ENCODE measurements around the gene MICAL3.

MICAL3 gene

DNA sequence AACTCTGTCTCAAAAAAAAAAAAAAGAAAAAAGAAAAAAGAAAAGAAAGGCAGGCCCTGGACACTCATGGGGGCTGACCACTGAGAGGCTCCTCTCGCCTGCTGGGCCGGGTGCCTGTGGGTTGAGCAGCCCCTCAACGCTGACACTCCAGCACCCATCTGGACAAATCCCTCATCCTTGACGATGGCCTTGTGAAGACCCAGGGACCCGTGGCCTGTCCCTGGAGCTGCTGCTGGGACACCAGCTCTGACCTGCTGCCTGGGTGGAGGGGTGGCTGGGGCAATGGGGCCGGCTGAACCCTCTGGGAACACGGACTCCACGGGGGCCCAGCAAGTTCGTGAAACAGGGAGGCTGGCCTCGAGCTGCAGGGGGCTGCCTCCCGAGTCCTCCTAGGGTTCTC, 239.6 kb downstream of the MICAL3 start:
- no peak for DNase-seq

DNA sequence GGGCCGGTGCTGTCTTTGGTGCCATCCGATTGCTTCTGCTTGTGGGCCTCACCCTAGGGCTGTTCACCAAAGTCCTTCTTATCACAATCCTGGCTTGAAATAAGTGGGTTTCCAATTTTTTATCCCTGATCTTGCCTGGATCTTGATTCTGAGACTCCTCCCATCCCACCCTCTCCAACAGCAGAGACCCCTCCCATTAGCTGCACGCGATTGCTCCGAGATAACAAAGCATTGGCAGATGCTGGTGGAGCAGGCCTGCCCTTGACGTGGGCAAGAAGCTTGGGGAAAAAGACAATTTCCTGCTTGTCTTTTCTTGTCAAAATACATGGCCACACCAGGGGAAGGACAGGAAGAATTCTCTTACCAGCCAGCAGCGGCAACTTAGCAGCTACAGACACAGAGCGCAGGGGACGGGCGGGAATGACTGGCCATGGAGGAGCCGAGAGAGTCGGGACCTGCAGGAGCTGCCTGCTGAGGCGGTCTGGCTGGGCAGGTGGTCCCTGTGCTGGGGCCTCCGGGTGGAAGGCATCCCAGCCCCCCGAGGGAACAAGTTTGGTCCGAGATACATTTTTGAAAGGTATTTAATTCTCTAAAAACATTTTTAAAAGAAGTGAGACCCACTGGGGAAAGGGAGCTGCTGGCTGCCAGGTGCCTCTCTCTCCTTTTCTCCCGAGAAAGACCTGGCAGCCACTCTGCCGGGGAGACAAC, 240.4 kb downstream of the MICAL3 start:
- DNase-seq: no peak

- DNase-seq: no peak
These were observed 241.0 kb downstream of the MICAL3 start for GRCh38 chr22:17783312-17783711.

GRCh38 chr22:17782621-17783020, 241.7 kb downstream of the MICAL3 start:
- no peak for DNase-seq

DNA sequence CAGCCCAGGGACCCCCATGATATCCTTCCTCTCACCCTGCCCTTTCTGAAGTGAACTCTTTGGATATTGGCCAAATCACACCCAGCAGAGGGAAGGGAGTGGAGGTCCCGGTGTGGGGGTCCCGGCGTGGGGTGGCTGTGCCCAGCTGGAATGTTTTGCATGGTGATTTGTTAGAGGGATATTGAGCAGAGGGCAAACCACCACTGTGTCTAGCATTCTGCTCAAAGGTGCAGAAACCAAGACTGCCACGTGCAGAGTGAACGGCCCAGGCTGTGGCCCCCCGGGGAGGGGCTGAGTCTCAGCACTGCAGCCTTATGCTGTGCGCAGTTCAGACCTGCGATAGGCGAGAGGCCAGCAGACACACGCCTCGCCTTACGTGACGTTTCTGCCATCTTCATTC, 242.2 kb downstream of the MICAL3 start:
- DNase-seq: no peak

- DNase-seq: no peak
These were observed 242.9 kb downstream of the MICAL3 start for GRCh38 chr22:17781319-17782031.

DNA sequence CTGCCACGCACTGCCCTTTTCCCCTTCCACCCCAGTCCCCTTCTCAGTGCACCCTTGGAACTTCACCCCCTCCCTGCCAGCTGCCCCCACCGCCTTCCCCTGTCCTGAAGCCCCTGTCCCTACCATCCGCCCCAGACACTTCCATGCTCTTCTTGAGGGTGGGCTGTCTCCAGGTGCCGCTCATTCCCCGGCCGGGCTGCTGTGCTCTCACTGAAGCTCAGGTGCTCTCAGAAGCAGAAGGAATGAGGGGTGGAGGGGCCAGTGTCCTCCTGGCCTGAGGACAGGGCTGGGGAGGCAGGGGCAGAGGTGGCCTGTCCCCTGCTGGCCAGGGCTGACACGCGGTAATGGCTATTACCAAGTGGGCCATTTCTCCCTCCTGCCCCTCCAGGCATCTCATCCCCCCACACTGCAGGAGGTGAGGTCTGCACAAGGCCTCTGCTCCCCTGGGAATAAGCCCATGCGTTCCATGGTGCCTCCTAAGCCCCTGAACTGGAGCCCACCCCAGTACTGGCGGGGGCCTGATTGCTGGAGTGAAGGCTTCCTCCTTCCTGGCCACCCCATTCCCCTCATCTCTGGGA, 243.5 kb downstream of the MICAL3 start:
- DNase-seq: no peak

DNA sequence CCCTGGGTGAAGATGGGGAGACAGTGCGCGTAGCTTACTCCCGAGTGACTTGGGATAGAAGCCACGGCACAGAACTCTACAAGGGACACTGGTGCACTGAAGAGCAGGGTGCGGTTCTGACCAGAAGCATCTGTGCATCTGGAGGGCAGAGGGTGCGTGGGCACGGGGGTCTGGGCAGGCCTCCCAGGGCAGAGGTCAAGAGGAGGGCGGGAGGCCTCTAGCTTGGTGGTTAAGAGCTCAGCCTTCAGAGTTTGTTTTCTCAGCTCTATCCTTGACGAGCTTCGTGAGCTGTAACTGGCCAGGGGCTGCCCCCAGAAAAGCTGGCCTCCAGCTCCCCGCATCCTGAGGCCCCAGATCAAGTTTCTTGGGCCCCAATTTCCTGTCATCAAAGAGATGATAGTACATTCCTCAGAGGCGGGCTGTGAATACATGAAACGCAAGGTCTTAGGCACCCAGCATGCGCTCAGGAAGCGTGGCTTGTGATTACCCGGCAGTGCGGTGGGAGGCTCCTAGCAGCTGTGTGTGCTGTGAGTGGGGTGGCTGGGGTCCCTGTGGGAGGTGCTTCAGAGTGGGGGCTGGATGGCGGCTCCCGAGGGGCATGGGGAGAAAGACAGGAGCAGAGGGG, 244.1 kb downstream of the MICAL3 start:
- no peak for DNase-seq

GRCh38 chr22:17779286-17780115, 244.9 kb downstream of the MICAL3 start:
- DNase-seq: no peak

DNA sequence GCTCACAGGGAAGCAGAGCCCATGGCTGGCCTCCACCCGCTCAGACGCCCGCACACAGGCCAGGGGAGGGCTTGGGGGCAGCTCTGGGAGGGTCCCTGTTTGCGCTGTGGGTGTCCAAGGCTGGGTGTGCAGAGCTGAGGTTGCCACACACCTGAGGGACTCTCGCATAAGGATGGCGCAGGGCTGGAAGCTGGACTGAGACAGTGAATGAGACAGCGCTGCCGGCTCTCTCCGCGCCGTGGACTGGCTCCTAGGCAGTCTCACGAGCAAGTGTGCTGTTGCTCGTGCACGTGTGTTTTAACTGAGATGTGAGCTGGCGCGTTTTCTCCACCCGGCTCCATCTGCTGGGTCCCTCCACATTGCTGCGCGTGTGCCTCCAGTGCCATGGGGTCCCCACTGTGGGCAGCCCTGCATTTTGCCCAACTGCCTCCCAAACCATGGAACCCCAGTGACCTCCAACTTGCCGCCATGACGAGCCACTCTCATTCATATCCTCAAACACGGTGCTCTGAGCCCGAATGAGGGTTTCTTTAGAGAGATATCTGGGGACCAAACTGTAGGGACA, 245.9 kb downstream of the MICAL3 start:
- no peak for DNase-seq

- no peak for DNase-seq
These were observed 246.7 kb downstream of the MICAL3 start for GRCh38 chr22:17777717-17778044.

DNA sequence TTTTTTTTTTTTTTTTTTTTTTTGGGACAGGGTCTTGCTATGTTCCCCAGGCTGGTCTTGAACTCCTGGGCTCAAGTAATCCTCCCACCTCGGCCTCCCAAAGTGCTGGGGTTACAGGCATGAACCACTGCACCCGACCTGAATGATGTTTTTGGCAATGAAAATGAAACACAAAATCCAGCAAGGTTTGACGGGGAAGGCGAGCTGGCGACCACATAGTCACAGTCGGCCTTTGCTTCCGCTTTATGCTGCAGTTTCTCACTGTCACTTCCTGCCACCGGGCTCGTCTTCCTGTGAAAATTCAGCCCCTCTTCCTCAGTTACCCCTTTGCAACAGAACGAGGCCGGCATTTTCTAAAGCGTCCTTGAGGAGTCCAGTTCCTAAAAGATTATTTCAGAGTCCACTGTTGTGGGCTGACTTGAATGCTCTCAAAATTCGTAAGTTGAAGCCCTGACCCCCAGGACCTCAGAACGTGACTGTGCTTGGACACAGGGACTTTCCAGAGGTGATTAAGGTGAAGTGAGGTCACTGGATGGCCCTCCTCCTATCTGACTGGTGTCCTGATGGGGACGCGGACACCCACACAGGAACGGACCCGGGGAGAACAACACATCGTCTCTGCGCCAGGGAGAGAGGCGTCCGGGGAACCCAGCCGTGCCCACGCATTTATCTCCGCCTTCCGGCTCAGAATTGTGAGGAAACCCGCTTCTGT, 247.2 kb downstream of the MICAL3 start:
- DNase-seq: no peak

GRCh38 chr22:17775781-17776465, 248.4 kb downstream of the MICAL3 start:
- DNase-seq: no peak

DNA sequence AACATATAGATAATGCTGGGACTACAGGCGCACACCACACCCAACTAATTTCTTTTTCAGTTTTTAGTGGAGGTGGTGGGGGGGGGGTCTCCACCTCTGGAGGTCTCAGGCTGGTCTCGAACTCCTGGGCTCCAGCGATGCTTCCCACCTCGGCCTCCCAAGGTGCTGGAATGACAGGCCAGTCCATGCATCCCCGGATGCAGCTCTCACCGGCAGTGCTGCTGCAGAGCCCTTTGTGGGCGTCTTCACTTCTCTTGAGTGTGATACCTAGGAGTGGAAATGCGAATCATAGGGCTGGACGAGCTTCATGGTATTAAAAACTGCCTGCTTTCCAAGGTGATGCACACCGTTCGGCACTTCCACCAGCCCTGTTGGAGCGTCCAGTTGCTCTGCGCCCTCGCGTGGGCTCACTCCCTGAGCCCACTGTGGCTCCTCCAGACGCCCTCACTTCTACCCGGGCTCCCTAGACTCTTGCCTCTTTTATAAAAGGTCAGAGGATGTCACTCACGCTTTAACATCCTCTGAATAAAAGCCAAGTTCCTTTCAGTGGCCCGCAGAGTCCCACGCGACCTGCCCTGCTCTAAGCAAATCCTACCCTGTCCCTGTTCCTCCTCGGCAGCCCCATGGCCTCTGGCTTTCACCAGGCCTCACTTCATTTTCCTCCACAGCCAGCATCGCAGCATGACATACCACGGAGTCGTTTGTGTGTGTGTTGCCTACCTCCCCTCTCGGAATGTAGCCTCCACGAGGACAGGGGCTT, 249.3 kb downstream of the MICAL3 start:
- no peak for DNase-seq

DNA sequence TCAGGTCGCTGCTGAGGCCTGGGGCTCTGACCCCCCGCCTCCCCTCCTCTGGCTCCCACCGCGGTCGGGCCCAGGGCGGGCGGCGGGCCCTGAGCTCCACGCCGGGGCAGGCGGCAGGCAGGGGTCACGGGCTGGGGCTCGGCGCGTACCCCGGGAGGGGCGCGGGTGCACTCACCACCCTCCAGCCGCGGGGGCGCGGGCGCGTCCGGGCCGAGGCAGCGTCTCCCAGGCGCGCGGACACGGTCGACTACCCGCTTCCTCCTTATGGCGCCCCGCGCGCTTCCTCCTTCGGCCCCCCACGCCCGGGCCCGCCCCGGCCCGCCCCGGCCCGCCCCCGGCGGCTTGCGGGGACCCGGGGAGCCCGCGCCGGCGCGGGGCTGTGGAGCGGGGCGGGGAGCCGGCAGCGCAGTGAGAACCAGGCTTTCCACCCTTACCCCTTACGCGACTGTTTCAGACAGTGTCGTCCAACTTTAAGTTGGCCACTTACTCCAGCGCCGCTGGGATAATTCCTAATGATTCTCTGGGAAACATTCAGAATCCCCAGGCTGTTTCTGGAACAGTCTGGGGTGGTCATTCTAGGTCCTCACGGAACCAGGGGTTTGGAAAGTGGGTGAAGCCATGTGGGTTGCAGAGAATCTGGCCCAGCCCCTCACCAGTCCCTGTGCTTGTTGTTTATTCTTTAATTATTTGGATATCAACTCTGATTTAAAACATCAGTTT, 250.0 kb downstream of the MICAL3 start, which contains the start of gene BID:
Gene BID, minus strand, starts transcription at position 264 of the 720 bp plus-strand sequence. CDS start 24,353 bp downstream, outside the sequence.
- DNase-seq: peak; percentile 52

DNA sequence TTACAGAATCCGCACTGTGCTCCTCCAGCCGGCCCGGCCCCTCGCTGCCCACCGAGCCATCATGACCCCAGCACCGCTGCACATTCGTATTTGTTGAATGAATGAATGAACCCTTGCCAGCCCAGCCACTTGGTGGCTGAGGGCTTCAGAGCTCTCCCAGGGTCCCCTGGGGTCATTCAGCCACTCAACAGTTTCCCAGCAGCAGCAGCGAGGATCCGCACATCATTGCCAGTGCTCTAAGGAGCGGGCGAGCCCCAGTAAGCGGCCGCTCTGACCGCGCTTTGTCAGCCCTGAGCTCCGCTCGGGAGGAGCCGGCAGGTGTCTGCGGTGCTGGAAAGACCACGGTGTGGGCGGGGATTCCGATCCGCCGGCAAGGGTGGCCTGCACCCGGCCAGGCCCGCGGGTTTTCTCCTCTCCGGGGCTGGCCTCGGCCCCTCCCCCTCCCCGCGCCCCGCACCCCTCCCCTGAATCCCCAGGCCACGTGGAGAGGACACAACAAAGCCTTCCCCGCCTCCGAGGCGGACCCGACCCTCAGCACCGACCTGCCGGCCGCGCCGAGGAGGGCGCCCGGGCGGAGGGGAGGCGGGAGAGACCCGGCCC, 250.7 kb downstream of the MICAL3 start:
- peak; percentile 53 for DNase-seq

- DNase-seq: no peak
These were observed 251.3 kb downstream of the MICAL3 start for GRCh38 chr22:17772958-17773605.

DNA sequence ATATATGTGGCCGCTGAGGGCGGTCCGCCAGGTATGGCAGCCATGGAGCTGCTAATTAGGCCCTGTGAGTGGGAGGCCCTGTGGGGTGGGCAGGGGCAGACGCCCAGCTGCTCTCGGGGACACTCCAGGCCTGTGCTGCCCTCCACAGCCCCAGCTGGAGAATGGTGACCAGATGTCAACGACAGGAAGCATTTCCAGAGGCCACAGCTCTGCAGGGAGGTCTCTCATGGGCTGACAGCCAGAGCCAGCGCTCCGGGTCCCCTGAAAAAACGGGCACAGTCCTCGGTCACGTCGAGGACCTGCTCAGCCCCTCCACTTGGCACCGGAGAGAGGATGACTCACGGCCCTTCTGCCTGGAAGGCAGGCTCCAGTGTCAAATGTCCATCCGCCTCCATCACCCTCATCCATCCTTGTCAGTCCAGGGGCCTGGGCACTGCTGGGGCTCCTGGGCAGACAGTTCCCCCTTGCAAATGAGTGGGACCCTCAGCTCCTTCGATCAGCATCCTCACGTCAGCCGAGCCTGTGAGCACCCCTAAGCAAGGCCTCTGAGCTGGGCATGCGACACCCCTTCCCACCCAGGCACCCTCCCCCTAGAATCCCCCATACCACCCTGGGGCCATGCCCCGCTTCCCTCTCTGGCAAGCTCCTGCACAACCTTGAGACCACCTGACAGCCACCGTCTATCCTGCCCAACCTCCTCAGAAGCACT, 252.0 kb downstream of the MICAL3 start:
- no peak for DNase-seq

Data from femur (tissue), 1 donor.